Mesendoderm (in vitro differentiated cells): ENCODE measurements around the gene ACAP3.

ENCODE experiments used
- DNase-seq: peaks from one replicate; pipeline ENCODE4 v3.0.0; 2013
- H2AK5ac ChIP-seq: 2 replicates; pipeline ENCODE4 v1.6.1; 2013; ENCODE audit warnings: low read length, inconsistent platforms
- H2BK120ac ChIP-seq: 2 replicates; pipeline ENCODE4 v1.6.1; 2013; ENCODE audit warnings: low read depth, mild to moderate bottlenecking, low read length, moderate library complexity, mixed read lengths
- H2BK15ac ChIP-seq: replicated peaks from 2 replicates; pipeline ENCODE4 v1.6.1; 2013; ENCODE audit warnings: low read depth, mild to moderate bottlenecking, moderate library complexity
- H2BK5ac ChIP-seq: 2 replicates; pipeline ENCODE4 v1.6.1; 2013; ENCODE audit warnings: low read length, inconsistent platforms
- H3K18ac ChIP-seq: 2 replicates; pipeline ENCODE4 v1.6.1; 2013; ENCODE audit warnings: mild to moderate bottlenecking, low read length, mixed read lengths
- H3K23ac ChIP-seq: one replicate; pipeline ENCODE4 v1.6.1; 2013; ENCODE audit warnings: low read length
- H3K27ac ChIP-seq: 2 replicates; pipeline ENCODE4 v1.5.1; 2013; ENCODE audit warnings: low read depth, mild to moderate bottlenecking, inconsistent platforms, low read length, moderate library complexity
- H3K27me3 ChIP-seq: 2 replicates; pipeline ENCODE4 v1.6.1; 2013; ENCODE audit warnings: low read length, control low read depth, mild to moderate bottlenecking, inconsistent platforms; ENCODE audit not compliant: insufficient read depth, poor library complexity
- H3K36me3 ChIP-seq: 2 replicates; pipeline ENCODE4 v1.6.1; 2013; ENCODE audit warnings: low read length, inconsistent platforms; ENCODE audit not compliant: control insufficient read depth, insufficient read depth
- H3K4ac ChIP-seq: one replicate; pipeline ENCODE4 v1.6.1; 2013; ENCODE audit warnings: low read depth, mild to moderate bottlenecking, low read length, moderate library complexity
- H3K4me1 ChIP-seq: 2 replicates; pipeline ENCODE4 v1.6.1; 2013; ENCODE audit warnings: low read depth, low read length, inconsistent platforms; ENCODE audit not compliant: control insufficient read depth
- H3K4me2 ChIP-seq: 2 replicates; pipeline ENCODE4 v1.6.1; 2013; ENCODE audit warnings: low read length
- H3K4me3 ChIP-seq: 2 replicates; pipeline ENCODE4 v1.5.1; 2013; ENCODE audit warnings: mild to moderate bottlenecking, low read length
- H3K56ac ChIP-seq: one replicate; pipeline ENCODE4 v1.6.1; 2013; ENCODE audit warnings: low read length
- H3K79me1 ChIP-seq: 2 replicates; pipeline ENCODE4 v1.6.1; 2013; ENCODE audit warnings: low read length, inconsistent platforms
- H3K79me2 ChIP-seq: 2 replicates; pipeline ENCODE4 v1.6.1; 2013; ENCODE audit warnings: mild to moderate bottlenecking, low read length; ENCODE audit not compliant: control insufficient read depth, insufficient read depth
- H3K9ac ChIP-seq: 2 replicates; pipeline ENCODE4 v1.6.1; 2013; ENCODE audit warnings: low read length, inconsistent platforms
- H4K5ac ChIP-seq: one replicate; pipeline ENCODE4 v1.6.1; 2013; ENCODE audit warnings: low read length
- H4K8ac ChIP-seq: one replicate; pipeline ENCODE4 v1.6.1; 2013; ENCODE audit warnings: low read depth, mild to moderate bottlenecking, control low read depth, low read length, moderate library complexity
- WGBS: extraction: QIAGEN DNeasy Blood & Tissue Kit; methylation state at CpG from one replicate; pipeline ENCODE4 v1.1.7; 2013; ENCODE audit warnings: low lambda C conversion rate, missing lambda C conversion rate; ENCODE audit not compliant: insufficient coverage; ENCODE audit errors: extremely low coverage; 5-methylcytosine and 5-hydroxymethylcytosine counted together

ACAP3 gene

GRCh38 chr1:1312450-1313314 is 5.0 kb upstream of the ACAP3 start:
- no peak for DNase-seq
- Histone ChIP-seq H3K4me1 (peaks cover 2% of the 10 kb centered on the region), H3K4me2 (no peak overlapping the region), H3K18ac (no peak overlapping the region), H2BK120ac (no peak overlapping the region), H2BK15ac (no peak overlapping the region), H2BK5ac (no peak overlapping the region), H3K56ac (no peak overlapping the region), H4K8ac (no peak overlapping the region), H2AK5ac (no peak overlapping the region), H3K9ac (no peak overlapping the region), H3K4ac (no peak overlapping the region), H3K79me2 (no peaks in the 10 kb centered on the region), H3K27ac (no peak overlapping the region), H3K79me1 (peaks cover 7% of the 10 kb centered on the region), H3K27me3 (no peaks in the 10 kb centered on the region), H3K23ac (no peak overlapping the region), H3K4me3 (no peak overlapping the region), H3K36me3 (peaks cover 19% of the 10 kb centered on the region), H4K5ac (no peak overlapping the region)
- WGBS = no CpG with 5 or more reads among the region's 49 CpGs

GRCh38 chr1:1311107-1312104 is 3.7 kb upstream of the ACAP3 start:
- WGBS = no CpG with 5 or more reads among the region's 22 CpGs
- peaks cover 19% of the 10 kb centered on the region for H3K36me3 ChIP-seq

GRCh38 chr1:1310476-1311053 is 2.8 kb upstream of the ACAP3 start:
- Histone ChIP-seq H3K9ac (no peak overlapping the region), H3K79me2 (peaks cover 3% of the 10 kb centered on the region), H2BK15ac (no peak overlapping the region), H4K5ac (no peak overlapping the region), H3K27ac (no peak overlapping the region), H3K4me2 (no peak overlapping the region), H3K4ac (no peak overlapping the region), H2BK5ac (no peak overlapping the region), H3K18ac (no peak overlapping the region), H2BK120ac (no peak overlapping the region), H3K36me3 (peaks cover 19% of the 10 kb centered on the region), H3K27me3 (no peaks in the 10 kb centered on the region), H4K8ac (no peak overlapping the region), H3K4me3 (no peak overlapping the region), H3K79me1 (peaks cover 14% of the 10 kb centered on the region), H2AK5ac (no peak overlapping the region), H3K4me1 (peaks cover 9% of the 10 kb centered on the region), H3K23ac (no peak overlapping the region), H3K56ac (no peak overlapping the region)
- DNase-seq = no peak
- no CpG with 5 or more reads among the region's 21 CpGs for WGBS

More at GRCh38 chr1:1311107-1312104, 3.7 kb upstream of the ACAP3 start:
- Histone ChIP-seq H2BK5ac (no peak overlapping the region), H3K4me3 (no peak overlapping the region), H3K27ac (no peak overlapping the region), H3K79me2 (peaks cover 3% of the 10 kb centered on the region), H3K9ac (no peak overlapping the region), H2AK5ac (no peak overlapping the region), H2BK15ac (no peak overlapping the region), H3K23ac (no peak overlapping the region), H4K5ac (no peak overlapping the region), H3K4me1 (peaks cover 7% of the 10 kb centered on the region), H3K27me3 (no peaks in the 10 kb centered on the region), H2BK120ac (no peak overlapping the region), H3K4ac (no peak overlapping the region), H3K4me2 (no peak overlapping the region), H4K8ac (no peak overlapping the region), H3K18ac (no peak overlapping the region), H3K56ac (no peak overlapping the region), H3K79me1 (peaks cover 12% of the 10 kb centered on the region)
- DNase-seq = no peak

- no peak overlapping the region for H4K5ac ChIP-seq
- no peak overlapping the region for H3K23ac ChIP-seq
- no peak overlapping the region for H3K9ac ChIP-seq
- H3K4me2 ChIP-seq = no peak overlapping the region
- H3K56ac ChIP-seq = peak overlapping the region; percentile 92
- no peaks in the 10 kb centered on the region for H3K27me3 ChIP-seq
- no peak overlapping the region for H2BK5ac ChIP-seq
- no peak overlapping the region for H3K18ac ChIP-seq
- H3K27ac ChIP-seq = no peak overlapping the region
- H3K4me3 ChIP-seq = no peak overlapping the region
- peaks cover 19% of the 10 kb centered on the region for H3K36me3 ChIP-seq
- H3K4ac ChIP-seq = no peak overlapping the region
- peaks cover 9% of the 10 kb centered on the region for H3K4me1 ChIP-seq
- H2BK120ac ChIP-seq = no peak overlapping the region
- DNase-seq = no peak
- peaks cover 3% of the 10 kb centered on the region for H3K79me2 ChIP-seq
- no peak overlapping the region for H4K8ac ChIP-seq
- H2BK15ac ChIP-seq = no peak overlapping the region
- no CpG with 5 or more reads among the region's 3 CpGs for WGBS
- peaks cover 14% of the 10 kb centered on the region for H3K79me1 ChIP-seq
- no peak overlapping the region for H2AK5ac ChIP-seq
These were observed 2.3 kb upstream of the ACAP3 start for GRCh38 chr1:1310109-1310385.

GRCh38 chr1:1309251-1310108 is 1.8 kb upstream of the ACAP3 start:
- H3K9ac ChIP-seq = peak overlapping the region; percentile 91
- peak overlapping the region; percentile 87 for H3K4me2 ChIP-seq
- peak overlapping the region; percentile 73 for H3K4me3 ChIP-seq
- peaks cover 10% of the 10 kb centered on the region for H3K4me1 ChIP-seq
- H3K79me2 ChIP-seq = peaks cover 3% of the 10 kb centered on the region
- H3K23ac ChIP-seq = peak overlapping the region; percentile 66
- H3K27ac ChIP-seq = no peak overlapping the region
- no peak overlapping the region for H4K8ac ChIP-seq
- no peaks in the 10 kb centered on the region for H3K27me3 ChIP-seq
- H2BK120ac ChIP-seq = no peak overlapping the region
- no CpG with 5 or more reads among the region's 57 CpGs for WGBS
- H2AK5ac ChIP-seq = no peak overlapping the region
- H2BK15ac ChIP-seq = no peak overlapping the region
- H3K18ac ChIP-seq = peak overlapping the region; percentile 29
- peak overlapping the region; percentile 92 for H3K56ac ChIP-seq
- H3K4ac ChIP-seq = no peak overlapping the region
- H3K79me1 ChIP-seq = peaks cover 11% of the 10 kb centered on the region
- H4K5ac ChIP-seq = no peak overlapping the region
- DNase-seq = peak; percentile 57
- peaks cover 19% of the 10 kb centered on the region for H3K36me3 ChIP-seq
- H2BK5ac ChIP-seq = no peak overlapping the region
